Coronary artery (tissue), 2 donors: Measurements from ENCODE around the gene PDCD11.
A peak's percentile ranks its signal among the peaks of the same experiment; 100 is the strongest.

Experiments
- DNase-seq: peaks from one replicate; pipeline ENCODE4 v3.0.0-alpha.2; 2017; ENCODE audit warnings: low spot score
- H3K27ac ChIP-seq, 2 donors: fragments of 200-600 bp; sonication (generic); one replicate each; pipeline ENCODE4 v1.5.1; 2016 to 2019
- H3K4me3 ChIP-seq: fragments of 200-600 bp; sonication (generic); 2 replicates; pipeline ENCODE4 v1.5.1; 2016; ENCODE audit warnings: mild to moderate bottlenecking, moderate library complexity
- TF ChIP-seq, protein P1 (sequence below): fragments of 200-600 bp; sonication (generic); IDR thresholded peaks from one replicate; pipeline ENCODE4 v1.5.1; 2019; ENCODE audit warnings: antibody characterized with exemption

Gene PDCD11

DNA sequence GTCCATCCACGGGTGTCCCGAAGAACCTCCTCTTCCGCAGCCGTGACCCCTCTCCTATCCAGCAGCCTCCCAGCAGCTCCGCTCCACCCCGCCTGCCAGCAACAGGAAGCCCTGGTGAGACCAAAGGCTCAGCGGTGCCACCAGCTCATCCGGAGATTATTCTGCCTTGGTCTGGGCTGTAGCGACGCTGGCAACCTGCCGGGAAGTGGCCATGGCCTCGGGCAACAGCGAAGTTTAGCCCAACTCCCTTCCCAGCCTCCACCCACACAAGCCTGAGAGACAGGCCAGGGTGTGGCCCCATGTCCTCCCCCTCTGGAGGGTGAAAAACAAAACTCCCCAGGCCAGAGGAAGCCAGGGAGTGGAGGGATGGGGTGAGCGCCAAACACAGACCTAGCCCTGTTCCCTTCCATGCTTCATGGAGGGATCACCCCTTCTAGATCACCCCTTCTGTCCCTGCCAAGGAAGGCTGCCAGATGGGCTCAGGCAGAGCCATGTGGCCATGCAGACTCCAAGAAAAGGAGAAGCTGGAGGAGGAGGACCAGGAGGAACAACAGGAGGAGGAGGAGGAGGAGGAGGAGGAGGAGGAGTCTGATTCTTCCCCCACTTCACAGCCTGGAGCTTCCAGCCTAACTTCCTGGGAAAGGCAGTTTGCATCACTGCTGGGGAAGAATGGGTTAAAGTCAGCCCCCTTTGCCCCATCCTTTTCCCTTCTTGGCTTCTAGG lies 54.8 kb downstream of the PDCD11 start:
- TF ChIP-seq, protein P1, sequence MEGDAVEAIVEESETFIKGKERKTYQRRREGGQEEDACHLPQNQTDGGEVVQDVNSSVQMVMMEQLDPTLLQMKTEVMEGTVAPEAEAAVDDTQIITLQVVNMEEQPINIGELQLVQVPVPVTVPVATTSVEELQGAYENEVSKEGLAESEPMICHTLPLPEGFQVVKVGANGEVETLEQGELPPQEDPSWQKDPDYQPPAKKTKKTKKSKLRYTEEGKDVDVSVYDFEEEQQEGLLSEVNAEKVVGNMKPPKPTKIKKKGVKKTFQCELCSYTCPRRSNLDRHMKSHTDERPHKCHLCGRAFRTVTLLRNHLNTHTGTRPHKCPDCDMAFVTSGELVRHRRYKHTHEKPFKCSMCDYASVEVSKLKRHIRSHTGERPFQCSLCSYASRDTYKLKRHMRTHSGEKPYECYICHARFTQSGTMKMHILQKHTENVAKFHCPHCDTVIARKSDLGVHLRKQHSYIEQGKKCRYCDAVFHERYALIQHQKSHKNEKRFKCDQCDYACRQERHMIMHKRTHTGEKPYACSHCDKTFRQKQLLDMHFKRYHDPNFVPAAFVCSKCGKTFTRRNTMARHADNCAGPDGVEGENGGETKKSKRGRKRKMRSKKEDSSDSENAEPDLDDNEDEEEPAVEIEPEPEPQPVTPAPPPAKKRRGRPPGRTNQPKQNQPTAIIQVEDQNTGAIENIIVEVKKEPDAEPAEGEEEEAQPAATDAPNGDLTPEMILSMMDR = no peak
- Histone ChIP-seq H3K27ac (peak overlapping the region; percentile 95 to 96), H3K4me3 (peak overlapping the region; percentile 90)
- DNase-seq = peak; percentile 89

DNA sequence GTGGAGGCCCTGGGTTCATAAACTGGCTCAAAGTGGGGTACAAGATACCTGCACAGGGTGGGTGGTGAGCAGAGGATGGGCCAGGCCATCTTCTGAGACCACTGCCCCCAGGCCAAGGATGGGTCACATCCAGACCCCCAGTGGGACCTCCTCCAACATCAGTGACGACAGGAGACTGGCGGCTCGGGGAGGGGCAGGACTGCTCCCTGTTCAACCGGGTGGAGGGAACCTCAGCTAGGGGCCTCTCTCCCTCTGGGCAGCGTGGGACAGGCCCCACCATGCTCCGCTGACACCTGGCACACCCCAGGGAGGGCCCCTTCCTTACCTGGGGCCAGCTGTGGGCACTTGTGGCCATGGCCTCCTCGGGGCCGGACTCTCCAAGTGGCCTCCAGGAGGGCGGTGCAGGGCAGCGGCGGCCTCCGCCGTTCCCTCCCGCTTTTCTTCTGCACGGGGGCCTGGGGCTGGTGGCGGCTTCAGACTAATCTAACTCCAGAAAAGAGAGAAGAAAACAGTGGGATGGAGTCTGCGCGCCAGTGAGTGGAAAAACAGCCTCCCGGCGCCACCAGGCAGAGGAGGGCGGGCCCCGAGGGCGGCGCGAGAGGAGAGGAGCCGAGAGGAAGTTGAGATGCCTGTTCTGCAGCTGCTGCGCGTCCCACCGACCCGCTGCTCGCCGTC lies 55.5 kb downstream of the PDCD11 start, which contains the start of gene CALHM2:
Gene CALHM2, minus strand, starts transcription at position 540 of the 675 bp plus-strand sequence. CDS start 2,429 bp downstream, outside the sequence.
- peak; percentile 87 for DNase-seq
- Histone ChIP-seq H3K27ac (peak within 1 kb of the TSS; percentile 95 to 96), H3K4me3 (peak within 1 kb of the TSS; percentile 90)
- TF ChIP-seq, protein P1 = no peak

DNA sequence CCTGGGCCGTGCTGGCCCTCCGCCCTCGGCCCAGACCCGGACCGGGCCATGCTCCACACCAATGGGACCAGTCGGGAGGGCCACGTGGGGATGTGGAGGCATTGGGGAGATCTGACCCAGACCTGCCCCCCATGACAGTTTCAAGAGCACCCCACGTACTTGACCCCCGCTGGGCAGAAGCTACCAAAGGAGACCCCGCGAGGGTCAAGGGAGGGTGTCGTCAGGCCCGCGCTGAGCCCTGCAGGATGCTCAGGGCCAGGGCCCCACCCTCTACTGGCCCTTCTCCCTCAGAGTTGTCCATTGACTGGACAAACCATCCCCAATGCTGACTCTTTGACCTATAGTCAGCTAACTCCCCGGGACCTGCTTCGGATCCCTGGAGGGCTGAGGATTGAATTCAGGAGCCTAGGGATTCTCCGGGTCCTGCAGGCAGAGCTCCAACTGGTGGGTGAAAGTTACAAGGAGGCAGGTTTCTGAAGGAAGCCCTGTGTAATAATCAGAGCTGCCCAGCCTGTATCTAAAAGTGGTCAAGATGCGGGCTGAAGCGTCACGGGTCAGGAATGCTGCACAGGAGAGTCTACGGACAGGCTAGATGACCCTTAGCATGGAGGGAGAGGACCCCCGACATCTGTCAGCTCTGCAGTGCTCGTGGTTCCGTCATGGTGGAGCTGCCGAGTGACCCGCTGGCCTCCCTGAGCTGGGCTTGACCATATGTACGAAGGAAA lies 56.2 kb downstream of the PDCD11 start:
- TF ChIP-seq, protein P1 = no peak
- DNase-seq = no peak
- peak overlapping the region; percentile 90 for H3K4me3 ChIP-seq
- peak overlapping the region; percentile 95 to 96 for H3K27ac ChIP-seq

DNA sequence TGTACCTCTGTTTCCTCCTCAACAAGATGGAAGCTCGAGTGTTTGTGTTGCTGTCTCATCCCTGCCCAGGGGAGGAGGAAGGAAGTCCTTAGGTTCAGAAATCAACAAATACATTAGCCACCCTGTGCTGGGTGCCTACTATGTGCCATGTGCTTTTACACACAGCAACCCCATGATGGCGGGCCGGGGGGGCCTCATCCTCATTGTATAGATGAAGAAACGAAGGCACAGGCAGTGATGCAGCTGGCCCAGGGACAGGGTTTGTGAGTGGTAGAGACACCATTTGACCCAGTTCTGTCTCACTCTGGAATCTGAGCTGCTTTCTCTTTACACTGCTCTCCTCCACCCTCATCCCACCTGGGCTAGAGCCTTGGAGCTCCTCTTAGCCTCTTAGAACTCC lies 57.6 kb downstream of the PDCD11 start:
- H3K4me3 ChIP-seq = no peak overlapping the region
- no peak for DNase-seq
- TF ChIP-seq, protein P1 = no peak
- H3K27ac ChIP-seq = no peak overlapping the region

DNA sequence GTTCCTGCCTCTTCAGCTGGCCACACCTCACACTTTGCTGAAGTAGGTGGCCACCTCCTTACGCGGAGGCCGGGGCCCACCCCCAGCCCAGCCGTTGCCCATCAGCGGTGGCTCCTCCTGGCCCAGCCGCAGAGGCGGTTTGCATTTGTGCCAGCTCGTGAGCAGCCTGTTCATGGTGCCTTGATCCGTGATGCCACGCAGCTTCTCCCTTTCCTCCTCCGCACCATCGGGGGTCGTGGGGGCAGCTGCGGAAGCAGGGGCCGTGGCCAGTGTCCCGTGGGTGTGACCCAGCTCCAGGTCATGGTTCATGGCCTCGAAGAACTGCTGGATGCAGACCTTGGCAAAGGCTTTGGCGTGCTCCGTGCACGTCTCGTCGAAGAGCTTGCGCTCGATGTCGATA lies 58.8 kb downstream of the PDCD11 start:
- DNase-seq = no peak
- Histone ChIP-seq H3K4me3 (no peak overlapping the region), H3K27ac (no peak overlapping the region)
- TF ChIP-seq, protein P1 = no peak

DNA sequence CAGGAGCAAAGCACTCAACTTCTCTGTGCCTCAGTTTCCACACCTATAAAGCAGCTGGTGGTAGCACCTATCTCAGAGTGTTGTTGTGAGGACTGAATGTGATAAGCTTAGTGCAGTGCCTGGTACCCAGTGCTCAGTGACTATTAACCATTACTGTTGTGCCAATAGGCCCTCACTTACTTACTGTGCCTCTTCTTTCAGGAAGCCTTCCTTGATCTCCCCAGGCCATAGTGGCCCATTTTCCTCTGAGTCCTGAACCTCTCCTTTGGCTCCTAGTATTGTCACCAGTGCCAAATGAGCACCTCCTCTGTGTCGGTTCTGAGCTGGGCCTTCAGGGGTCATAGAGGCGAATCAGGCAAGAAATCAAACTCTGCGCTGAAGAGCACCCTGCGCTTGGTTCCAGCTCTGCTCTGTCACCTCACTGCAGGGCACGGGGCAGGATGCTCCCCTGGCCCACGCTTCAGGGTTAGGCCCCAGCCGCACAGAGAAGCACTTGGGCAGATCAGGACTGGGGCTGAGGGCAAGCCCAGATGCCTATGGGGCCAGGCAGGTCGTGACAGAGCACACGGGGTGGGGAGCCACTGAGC lies 59.7 kb downstream of the PDCD11 start:
- H3K27ac ChIP-seq = no peak overlapping the region
- no peak overlapping the region for H3K4me3 ChIP-seq
- DNase-seq = no peak
- TF ChIP-seq, protein P1 = no peak
